ENCODE data around the gene ESPN. TPM values are rescaled to one million over a fixed set of nuclear protein-coding genes. Genes with fewer than 3 reads are reported as not detected.

Gene ESPN
- total RNA-seq, 1 experiment from 2014 or later, result 53.1 TPM

DNA sequence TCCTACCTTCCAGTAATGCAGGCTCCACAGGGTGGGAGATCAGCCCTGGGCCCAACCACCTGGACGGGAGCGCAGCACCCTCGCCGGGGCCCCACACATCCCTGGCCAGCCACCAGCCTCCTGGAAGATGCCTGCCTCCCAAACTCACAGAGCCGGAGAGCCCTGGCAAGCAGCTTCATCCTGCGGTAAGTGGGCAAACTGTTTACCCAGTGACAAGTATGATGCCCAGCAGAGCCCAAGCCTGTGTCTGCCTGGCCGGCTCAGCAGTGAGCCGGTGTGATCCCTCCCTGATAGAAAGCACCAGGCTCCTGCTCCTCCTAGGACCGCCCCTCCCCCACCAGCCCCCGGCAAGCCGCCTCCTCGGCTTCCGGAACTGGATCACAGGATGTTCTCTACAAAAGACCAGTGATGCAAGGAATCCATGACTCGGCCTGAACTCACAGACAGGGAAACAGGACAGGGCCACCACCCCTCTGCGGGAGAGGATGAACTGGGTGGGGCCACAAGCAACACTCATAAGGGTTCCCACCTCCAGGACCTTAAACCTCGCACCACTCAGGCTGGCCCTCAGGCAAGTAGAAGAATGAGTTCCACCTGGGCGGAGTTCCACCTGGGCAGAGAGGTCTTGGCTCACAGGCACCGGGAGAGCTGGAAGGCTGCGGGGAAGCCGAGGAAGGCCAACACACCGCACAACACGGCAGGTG lies 38.9 kb upstream of the ESPN start:
- H4K5ac ChIP-seq (ENCODE audit: insufficient read length, low read depth, low read length), result no peak overlapping the region
- H3K79me2 ChIP-seq (ENCODE audit: insufficient read depth, low read length), result peaks cover 29% of the 10 kb centered on the region; the same call in 1 of the 2 replicates
- no peak overlapping the region for H2BK120ac ChIP-seq (ENCODE audit: low read depth, low read length, poor library complexity, severe bottlenecking)
- H4K91ac ChIP-seq (ENCODE audit: insufficient read length, low read depth, low read length), result no peak overlapping the region
- H3T11ph ChIP-seq (ENCODE audit: low read length), result no peak overlapping the region
- peak overlapping the region; percentile 83 for H3K14ac ChIP-seq (ENCODE audit: insufficient read depth, low read length)
- H3K9ac ChIP-seq (ENCODE audit: extremely low read depth, insufficient read length, low read length), result no peak overlapping the region
- no peaks in the 10 kb centered on the region for H4K20me1 ChIP-seq (ENCODE audit: control insufficient read depth, insufficient read depth, insufficient read length)
- TF ChIP-seq, protein P1, sequence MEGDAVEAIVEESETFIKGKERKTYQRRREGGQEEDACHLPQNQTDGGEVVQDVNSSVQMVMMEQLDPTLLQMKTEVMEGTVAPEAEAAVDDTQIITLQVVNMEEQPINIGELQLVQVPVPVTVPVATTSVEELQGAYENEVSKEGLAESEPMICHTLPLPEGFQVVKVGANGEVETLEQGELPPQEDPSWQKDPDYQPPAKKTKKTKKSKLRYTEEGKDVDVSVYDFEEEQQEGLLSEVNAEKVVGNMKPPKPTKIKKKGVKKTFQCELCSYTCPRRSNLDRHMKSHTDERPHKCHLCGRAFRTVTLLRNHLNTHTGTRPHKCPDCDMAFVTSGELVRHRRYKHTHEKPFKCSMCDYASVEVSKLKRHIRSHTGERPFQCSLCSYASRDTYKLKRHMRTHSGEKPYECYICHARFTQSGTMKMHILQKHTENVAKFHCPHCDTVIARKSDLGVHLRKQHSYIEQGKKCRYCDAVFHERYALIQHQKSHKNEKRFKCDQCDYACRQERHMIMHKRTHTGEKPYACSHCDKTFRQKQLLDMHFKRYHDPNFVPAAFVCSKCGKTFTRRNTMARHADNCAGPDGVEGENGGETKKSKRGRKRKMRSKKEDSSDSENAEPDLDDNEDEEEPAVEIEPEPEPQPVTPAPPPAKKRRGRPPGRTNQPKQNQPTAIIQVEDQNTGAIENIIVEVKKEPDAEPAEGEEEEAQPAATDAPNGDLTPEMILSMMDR (conservative IDR thresholded peaks at IDR 0.05), result no peak
- H3K4me1 ChIP-seq (ENCODE audit: insufficient read depth, low read length), result peaks cover 4% of the 10 kb centered on the region; the same call in 1 of the 2 replicates
- no peak overlapping the region for H2BK5ac ChIP-seq (ENCODE audit: insufficient read length, low read length)
- no peaks in the 10 kb centered on the region for H3K27me3 ChIP-seq (ENCODE audit: insufficient read depth, low read length)
- H3K4me3 Mint-ChIP-seq, result peak overlapping the region; percentile 28 to 60; a peak in 4 of 5 replicates
- H2AK5ac ChIP-seq (ENCODE audit: insufficient read length, low read length), result no peak overlapping the region
- H3K9me3 Mint-ChIP-seq, result peaks cover 5% of the 10 kb centered on the region in 2 experiments; a peak in 2 of 5 replicates
- H3K27ac Mint-ChIP-seq, result peak overlapping the region; percentile 91 to 93 (median 91); a peak in 6 of 7 replicates
- H3K9me3 ChIP-seq (ENCODE audit: control insufficient read depth, low read depth, low read length), result no peaks in the 10 kb centered on the region
- no peak overlapping the region for H2AFZ ChIP-seq (ENCODE audit: low read length)
- H3K23ac ChIP-seq (ENCODE audit: insufficient read length, low read depth, low read length), result no peak overlapping the region
- no peak overlapping the region for H2BK20ac ChIP-seq (ENCODE audit: low read depth, low read length, poor library complexity, severe bottlenecking)
- peak overlapping the region; percentile 80 for H3K18ac ChIP-seq (ENCODE audit: insufficient read length, low read depth, low read length)
- WGBS (ENCODE audit: extremely low coverage, insufficient read length, low lambda C conversion rate), result no CpG with 5 or more reads among the region's 22 CpGs
- H3K79me1 ChIP-seq (ENCODE audit: insufficient read depth, low read depth, low read length, poor library complexity, severe bottlenecking), result peaks cover 2% of the 10 kb centered on the region
- H4K8ac ChIP-seq (replicated peaks; ENCODE audit: insufficient read length, low read depth, low read length), result no peak overlapping the region
- H3K23me2 ChIP-seq (ENCODE audit: insufficient read length, low read depth, low read length, poor library complexity, severe bottlenecking), result no peaks in the 10 kb centered on the region
- peak overlapping the region; percentile 25 for H3K4me2 ChIP-seq (ENCODE audit: insufficient read depth, insufficient read length, low read length)
- H3K4ac ChIP-seq (ENCODE audit: low read depth, low read length), result no peak overlapping the region; the same call in 1 of the 2 replicates
- H3K27ac ChIP-seq (ENCODE audit: insufficient read length, low read depth, low read length), result peak overlapping the region; percentile 22
- no peaks in the 10 kb centered on the region for H3K27me3 Mint-ChIP-seq (ENCODE audit: low read depth)
- DNase-seq, result peak; percentile 93
- H3K56ac ChIP-seq (ENCODE audit: insufficient read length, low read depth, low read length), result no peak overlapping the region
- H3K4me1 Mint-ChIP-seq, result peaks cover 30 to 33% of the 10 kb centered on the region in 2 experiments
- peaks cover 7 to 16% (median 15%) of the 10 kb centered on the region in 3 experiments for H3K36me3 Mint-ChIP-seq (ENCODE audit: insufficient read depth in 1 of 3, low read depth in 3 of 3)
- H2BK12ac ChIP-seq (ENCODE audit: insufficient read length, low read depth, low read length), result peak overlapping the region; percentile 15
- no peak overlapping the region for H2BK15ac ChIP-seq (ENCODE audit: low read depth, low read length)
